Measurements from ENCODE around the gene MRPL49. TPM values are rescaled to one million over a fixed set of nuclear protein-coding genes. Genes with fewer than 3 reads are reported as not detected.

Gene MRPL49
- total and polyA plus RNA-seq, 2 donors (not counting 1 experiment from before 2014, with no cell fraction given): 39.6 to 48.5 TPM

DNA sequence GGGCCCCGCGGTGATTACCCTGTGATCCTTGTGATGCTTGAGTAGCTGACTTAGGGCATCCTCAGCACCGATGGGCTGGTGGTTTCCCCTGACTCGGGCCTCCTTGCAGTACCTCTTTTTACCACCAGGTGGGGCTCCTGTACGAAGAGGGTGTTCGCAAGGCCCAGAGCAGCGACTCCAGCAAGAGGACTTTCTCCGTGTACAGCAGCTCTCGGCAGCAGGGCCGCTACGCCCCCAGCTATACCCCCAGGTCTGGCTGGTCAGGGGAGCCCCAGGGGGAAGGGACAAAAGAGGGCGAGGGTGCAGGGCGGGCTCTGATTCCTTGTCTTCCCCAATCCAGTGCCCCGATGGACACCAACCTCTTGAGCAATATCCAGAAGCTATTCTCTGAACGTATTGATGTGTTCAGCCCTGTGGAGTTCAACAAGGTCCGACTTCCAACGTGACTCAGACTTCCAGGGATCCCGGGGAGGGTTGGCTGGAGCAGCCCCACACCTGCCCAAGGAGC is 11.7 kb upstream of the MRPL49 start:
- 15% methylated on average over 18 of the region's 18 CpGs for WGBS (ENCODE audit: insufficient coverage)
- DNase-seq: peak; percentile 95
- Histone ChIP-seq H3K79me2 (ENCODE audit: control insufficient read depth, insufficient read depth, low read length) (peaks cover 49% of the 10 kb centered on the region), H3K27ac (ENCODE audit: low read length in 2 of 2) (no peak overlapping the region), H4K20me1 (ENCODE audit: control insufficient read depth, insufficient read depth, low read length, poor library complexity, severe bottlenecking) (peaks cover 35% of the 10 kb centered on the region), H3K9me3 (ENCODE audit: control extremely low read depth in 1 of 3, control insufficient read depth in 2 of 3, insufficient read depth in 1 of 3, low read length in 2 of 3) (no peaks in the 10 kb centered on the region), H2AFZ (ENCODE audit: insufficient read depth, low read depth, low read length, poor library complexity, severe bottlenecking) (no peak overlapping the region), H3K27me3 (replicated peaks in 1 of 4; ENCODE audit: control extremely low read depth in 1 of 4, control insufficient read depth in 3 of 4, insufficient read depth in 4 of 4, low read length in 3 of 4) (no peaks in the 10 kb centered on the region), H3K4me1 (ENCODE audit: control insufficient read depth in 2 of 2, insufficient read depth in 2 of 2, low read length in 2 of 2) (peaks cover 21 to 37% of the 10 kb centered on the region in 2 donors), H3K4me3 (ENCODE audit: control extremely low read depth in 1 of 5, extremely low read depth in 1 of 5, insufficient read depth in 1 of 5, low read depth in 2 of 5, low read length in 4 of 5) (no peak overlapping the region), H3K9ac (ENCODE audit: low read length) (no peak overlapping the region), H3K36me3 (replicated peaks in 1 of 2; ENCODE audit: control extremely low read depth in 1 of 2, control insufficient read depth in 1 of 2, extremely low read depth in 1 of 2, insufficient read depth in 2 of 2, low read length in 1 of 2) (peaks cover 0 to 33% of the 10 kb centered on the region in 2 experiments), H3K4me2 (replicated peaks; ENCODE audit: low read depth, low read length, poor library complexity, severe bottlenecking) (peak overlapping the region; percentile 99)
- intact Hi-C loops (cut with micrococcal nuclease): loop anchor here (1.0 to 10.0 kb wide), 10 partner anchors 12 to 504 kb away; partner anchors contain the start of genes ARL2, ATG2A, CDC42BPG and CDC42EP2
- Mint-ChIP-seq H3K27me3 (no peaks in the 10 kb centered on the region), H3K4me3 (peak overlapping the region; percentile 65), H3K4me1 (peaks cover 41% of the 10 kb centered on the region), H3K9me3 (ENCODE audit: insufficient read depth) (no peaks in the 10 kb centered on the region), H3K27ac (peak overlapping the region; percentile 80)
- CTCF ChIA-PET: interaction anchor here (0.6 to 7.7 kb wide), 39 partner anchors 10 to 421 kb away, joined by 3 to 118 read pairs (median 5); partner anchors contain the start of genes ARL2, CAPN1, CDC42EP2 and CDCA5
- POLR2A ChIA-PET: interaction anchor here (0.5 to 3.6 kb wide), 8 partner anchors 11 to 259 kb away, joined by 3 to 27 read pairs (median 10); partner anchors contain the start of genes ARL2, CAPN1, FAU and MRPL49
- no peak for TF ChIP-seq EZH2 (IDR thresholded peaks at IDR 0.05; ENCODE audit: borderline replicate concordance, insufficient read depth, low read depth, low read length, poor library complexity, severe bottlenecking)
- TF ChIP-seq, protein P1, sequence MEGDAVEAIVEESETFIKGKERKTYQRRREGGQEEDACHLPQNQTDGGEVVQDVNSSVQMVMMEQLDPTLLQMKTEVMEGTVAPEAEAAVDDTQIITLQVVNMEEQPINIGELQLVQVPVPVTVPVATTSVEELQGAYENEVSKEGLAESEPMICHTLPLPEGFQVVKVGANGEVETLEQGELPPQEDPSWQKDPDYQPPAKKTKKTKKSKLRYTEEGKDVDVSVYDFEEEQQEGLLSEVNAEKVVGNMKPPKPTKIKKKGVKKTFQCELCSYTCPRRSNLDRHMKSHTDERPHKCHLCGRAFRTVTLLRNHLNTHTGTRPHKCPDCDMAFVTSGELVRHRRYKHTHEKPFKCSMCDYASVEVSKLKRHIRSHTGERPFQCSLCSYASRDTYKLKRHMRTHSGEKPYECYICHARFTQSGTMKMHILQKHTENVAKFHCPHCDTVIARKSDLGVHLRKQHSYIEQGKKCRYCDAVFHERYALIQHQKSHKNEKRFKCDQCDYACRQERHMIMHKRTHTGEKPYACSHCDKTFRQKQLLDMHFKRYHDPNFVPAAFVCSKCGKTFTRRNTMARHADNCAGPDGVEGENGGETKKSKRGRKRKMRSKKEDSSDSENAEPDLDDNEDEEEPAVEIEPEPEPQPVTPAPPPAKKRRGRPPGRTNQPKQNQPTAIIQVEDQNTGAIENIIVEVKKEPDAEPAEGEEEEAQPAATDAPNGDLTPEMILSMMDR (IDR thresholded peaks at IDR 0.05): peak; percentile 96
- ATAC-seq (ENCODE audit: low read depth): peak; percentile 60

All from B cell (primary cell).